Upper lobe of left lung (tissue), 4 donors: ENCODE measurements around the gene MACROH2A2.

ENCODE experiments used
- EP300 ChIP-seq, 4 donors: sonication (generic); formaldehyde crosslinking; IDR thresholded peaks; one replicate each; pipeline ENCODE4 v1.5.1; 2017; ENCODE audit warnings: antibody characterized with exemption in 4 of 4, control low read depth in 2 of 4
- POLR2A ChIP-seq, 4 donors: fragments of 450-650 bp; IDR thresholded peaks; one replicate each; pipeline ENCODE4 v1.5.1; 2016 to 2017; ENCODE audit warnings: antibody characterized with exemption in 4 of 4, mild to moderate bottlenecking in 2 of 4
- POLR2AphosphoS5 ChIP-seq, 2 donors: sonication (generic); formaldehyde crosslinking; IDR thresholded peaks; one replicate each; pipeline ENCODE4 v1.5.1; 2017; ENCODE audit warnings: antibody characterized with exemption in 2 of 2
- TF ChIP-seq, protein P1 (sequence below), 6 experiments: fragments of 450-650 bp in 4 of 6; fragments of 200-600 bp in 2 of 6; sonication (generic) in 2 of 6; IDR thresholded peaks; one replicate each; pipeline ENCODE4 v1.5.1; 2016 to 2019; ENCODE audit warnings: antibody characterized with exemption in 6 of 6

DNA sequence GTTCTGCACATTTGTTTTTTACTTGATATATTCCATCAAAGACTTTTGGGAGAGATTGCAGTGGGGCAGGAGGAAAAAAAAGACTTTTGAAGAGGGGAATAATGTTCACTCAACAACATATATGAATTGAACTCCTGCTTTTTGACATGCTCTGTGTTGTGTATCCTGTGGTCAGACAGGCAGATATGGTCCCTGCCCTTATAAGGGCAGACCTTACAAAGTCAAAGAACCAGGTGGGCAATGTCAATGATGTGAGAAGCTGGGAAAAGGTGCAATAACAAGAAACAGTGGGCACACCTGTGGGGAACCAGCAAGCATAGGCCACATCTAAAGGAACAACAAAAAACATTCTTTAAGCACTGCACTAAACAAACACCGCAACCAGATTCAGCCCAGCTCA, 71.8 kb downstream of the MACROH2A2 start:
- TF ChIP-seq POLR2A (IDR thresholded peaks at IDR 0.05) (no peak), POLR2AphosphoS5 (IDR thresholded peaks at IDR 0.05) (no peak), EP300 (IDR thresholded peaks at IDR 0.05) (no peak)
- TF ChIP-seq, protein P1, sequence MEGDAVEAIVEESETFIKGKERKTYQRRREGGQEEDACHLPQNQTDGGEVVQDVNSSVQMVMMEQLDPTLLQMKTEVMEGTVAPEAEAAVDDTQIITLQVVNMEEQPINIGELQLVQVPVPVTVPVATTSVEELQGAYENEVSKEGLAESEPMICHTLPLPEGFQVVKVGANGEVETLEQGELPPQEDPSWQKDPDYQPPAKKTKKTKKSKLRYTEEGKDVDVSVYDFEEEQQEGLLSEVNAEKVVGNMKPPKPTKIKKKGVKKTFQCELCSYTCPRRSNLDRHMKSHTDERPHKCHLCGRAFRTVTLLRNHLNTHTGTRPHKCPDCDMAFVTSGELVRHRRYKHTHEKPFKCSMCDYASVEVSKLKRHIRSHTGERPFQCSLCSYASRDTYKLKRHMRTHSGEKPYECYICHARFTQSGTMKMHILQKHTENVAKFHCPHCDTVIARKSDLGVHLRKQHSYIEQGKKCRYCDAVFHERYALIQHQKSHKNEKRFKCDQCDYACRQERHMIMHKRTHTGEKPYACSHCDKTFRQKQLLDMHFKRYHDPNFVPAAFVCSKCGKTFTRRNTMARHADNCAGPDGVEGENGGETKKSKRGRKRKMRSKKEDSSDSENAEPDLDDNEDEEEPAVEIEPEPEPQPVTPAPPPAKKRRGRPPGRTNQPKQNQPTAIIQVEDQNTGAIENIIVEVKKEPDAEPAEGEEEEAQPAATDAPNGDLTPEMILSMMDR (IDR thresholded peaks at IDR 0.05), result no peak
